Sigmoid colon (tissue), 7 donors: ENCODE measurements around the gene B3GALT6. TPM values are rescaled to one million over a fixed set of nuclear protein-coding genes. Genes with fewer than 3 reads are reported as not detected.

Experiments
- DNase-seq: peaks from one replicate; pipeline ENCODE4 v3.0.0-alpha.2; 2019
- H3K27ac ChIP-seq, 4 donors: fragments of 200-600 bp; sonication (generic); one replicate each; pipeline ENCODE4 v1.5.1; 2016 to 2019; ENCODE audit warnings: mild to moderate bottlenecking in 1 of 4
- H3K27me3 ChIP-seq, 3 donors: fragments of 200-600 bp; sonication (generic); one replicate each; pipeline ENCODE4 v1.5.1; 2019; ENCODE audit warnings: mild to moderate bottlenecking in 1 of 3
- H3K36me3 ChIP-seq, 4 donors: fragments of 200-600 bp; sonication (generic); one replicate each; pipeline ENCODE4 v1.5.1; 2016 to 2019
- H3K4me1 ChIP-seq, 4 donors: fragments of 200-600 bp; sonication (generic); one replicate each; pipeline ENCODE4 v1.5.1; 2017 to 2019
- H3K4me3 ChIP-seq, 4 donors: fragments of 200-600 bp; sonication (generic); one replicate each; pipeline ENCODE4 v1.5.1; 2017 to 2019; ENCODE audit warnings: mild to moderate bottlenecking in 2 of 4, moderate library complexity in 1 of 4
- H3K9me3 ChIP-seq, 4 donors: fragments of 200-600 bp in 3 of 4; sonication (generic) in 3 of 4; one replicate each; pipeline versions ENCODE4 v1.5.1 to v1.6.1; 2013 to 2019
- EP300 ChIP-seq, 4 donors: sonication (generic); formaldehyde crosslinking; IDR thresholded peaks; one replicate each; pipeline ENCODE4 v1.6.1; 2017; ENCODE audit warnings: antibody characterized with exemption in 4 of 4
- POLR2A ChIP-seq, 2 donors: fragments of 450-650 bp; IDR thresholded peaks; one replicate each; pipeline ENCODE4 v1.6.1; 2016; ENCODE audit warnings: antibody characterized with exemption in 2 of 2, mild to moderate bottlenecking in 2 of 2, moderate library complexity in 2 of 2
- POLR2AphosphoS5 ChIP-seq, 4 donors: sonication (generic); formaldehyde crosslinking; IDR thresholded peaks; one replicate each; pipeline ENCODE4 v1.6.1; 2017; ENCODE audit warnings: antibody characterized with exemption in 4 of 4
- WGBS, 2 donors: extraction: QIAGEN DNeasy Blood & Tissue Kit; methylation state at CpG; one replicate each; pipeline ENCODE4 v1.1.7; 2013; 5-methylcytosine and 5-hydroxymethylcytosine counted together
- intact Hi-C: fragments of 100-400 bp; cut with DNase I; formaldehyde crosslinking; loops from one replicate; pipeline ENCODE4 v1.15.1; 2023
- polyA plus RNA-seq, 3 donors: library from polyadenylated mRNA; stranded (reverse); fragments of 200-250 nt; gene quantifications; one replicate each; pipeline ENCODE4 v1.2.3, GENCODE V29; 2013
- total RNA-seq, 4 donors: library from RNA; depleted of rRNA; stranded (reverse); fragments of >200 nt; gene quantifications; one replicate each; pipeline ENCODE4 v1.1.0, GENCODE V29; 2016
- TF ChIP-seq, protein P1 (sequence below), 4 experiments: fragments of 450-650 bp in 3 of 4; fragments of 200-600 bp in 1 of 4; IDR thresholded peaks; one replicate each; pipeline ENCODE4 v1.5.1; 2016 to 2019; ENCODE audit warnings: antibody characterized with exemption in 4 of 4, mild to moderate bottlenecking in 3 of 4, moderate library complexity in 2 of 4
- donor health status: healthy with polysubstance abuse.
- donor health status: Bipolar disorder and iron deficiency.
- donor health status: healthy.

B3GALT6 gene
- total and polyA plus RNA-seq, 7 donors, result 1.8 to 12.5 (median 9.1) TPM

DNA sequence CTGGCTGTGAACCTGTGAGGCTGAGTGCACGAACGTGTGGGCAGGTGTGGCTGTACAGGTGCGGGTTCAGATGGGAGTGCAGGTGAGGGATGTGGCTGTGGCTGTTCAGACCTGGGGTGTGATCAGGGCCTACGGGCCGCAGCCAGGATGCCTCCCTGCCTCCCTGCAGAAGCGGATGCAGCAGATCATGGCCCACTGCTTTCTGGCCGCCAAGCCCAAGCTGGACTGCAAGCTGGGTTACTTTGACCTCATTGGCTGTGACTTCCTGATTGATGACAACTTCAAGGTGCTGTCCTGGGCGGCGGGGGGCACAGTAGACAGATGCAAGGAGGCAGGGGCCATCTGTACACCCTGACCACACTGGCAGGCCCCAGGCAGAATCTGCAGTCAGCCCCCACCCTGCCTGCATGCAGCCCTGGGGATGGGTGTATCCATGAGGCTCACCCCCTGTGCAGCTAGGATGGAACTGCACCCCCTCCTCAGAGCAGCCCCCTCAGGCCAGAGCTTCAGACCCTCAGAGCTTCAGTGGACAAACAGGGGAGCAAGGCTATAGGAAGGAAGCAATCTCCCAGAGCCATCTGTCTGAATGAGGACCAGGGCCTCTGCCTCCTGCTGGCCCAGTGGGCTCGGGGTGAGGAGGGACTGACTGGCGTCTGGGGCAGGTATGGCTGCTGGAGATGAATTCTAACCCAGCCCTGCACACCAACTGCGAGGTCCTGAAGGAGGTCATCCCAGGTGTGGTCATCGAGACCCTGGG is 35.4 kb upstream of the B3GALT6 start:
- DNase-seq, result no peak
- no peaks in the 10 kb centered on the region for H3K36me3 ChIP-seq
- peaks cover 0 to 6% (median 4%) of the 10 kb centered on the region in 4 donors for H3K9me3 ChIP-seq
- TF ChIP-seq POLR2AphosphoS5 (IDR thresholded peaks at IDR 0.05), result no peak
- TF ChIP-seq, protein P1, sequence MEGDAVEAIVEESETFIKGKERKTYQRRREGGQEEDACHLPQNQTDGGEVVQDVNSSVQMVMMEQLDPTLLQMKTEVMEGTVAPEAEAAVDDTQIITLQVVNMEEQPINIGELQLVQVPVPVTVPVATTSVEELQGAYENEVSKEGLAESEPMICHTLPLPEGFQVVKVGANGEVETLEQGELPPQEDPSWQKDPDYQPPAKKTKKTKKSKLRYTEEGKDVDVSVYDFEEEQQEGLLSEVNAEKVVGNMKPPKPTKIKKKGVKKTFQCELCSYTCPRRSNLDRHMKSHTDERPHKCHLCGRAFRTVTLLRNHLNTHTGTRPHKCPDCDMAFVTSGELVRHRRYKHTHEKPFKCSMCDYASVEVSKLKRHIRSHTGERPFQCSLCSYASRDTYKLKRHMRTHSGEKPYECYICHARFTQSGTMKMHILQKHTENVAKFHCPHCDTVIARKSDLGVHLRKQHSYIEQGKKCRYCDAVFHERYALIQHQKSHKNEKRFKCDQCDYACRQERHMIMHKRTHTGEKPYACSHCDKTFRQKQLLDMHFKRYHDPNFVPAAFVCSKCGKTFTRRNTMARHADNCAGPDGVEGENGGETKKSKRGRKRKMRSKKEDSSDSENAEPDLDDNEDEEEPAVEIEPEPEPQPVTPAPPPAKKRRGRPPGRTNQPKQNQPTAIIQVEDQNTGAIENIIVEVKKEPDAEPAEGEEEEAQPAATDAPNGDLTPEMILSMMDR (IDR thresholded peaks at IDR 0.05), result no peak
- no peak for TF ChIP-seq POLR2A (IDR thresholded peaks at IDR 0.05)
- H3K27ac ChIP-seq, result no peak overlapping the region
- WGBS, 2 donors, result 70 to 79% methylated on average over 13 of the region's 13 CpGs
- peaks cover 0 to 12% (median 5%) of the 10 kb centered on the region in 3 donors for H3K27me3 ChIP-seq
- H3K4me3 ChIP-seq, result no peak overlapping the region
- H3K4me1 ChIP-seq, result peaks cover 0 to 10% (median 10%) of the 10 kb centered on the region in 4 donors
- intact Hi-C loops, result no loop called here

DNA sequence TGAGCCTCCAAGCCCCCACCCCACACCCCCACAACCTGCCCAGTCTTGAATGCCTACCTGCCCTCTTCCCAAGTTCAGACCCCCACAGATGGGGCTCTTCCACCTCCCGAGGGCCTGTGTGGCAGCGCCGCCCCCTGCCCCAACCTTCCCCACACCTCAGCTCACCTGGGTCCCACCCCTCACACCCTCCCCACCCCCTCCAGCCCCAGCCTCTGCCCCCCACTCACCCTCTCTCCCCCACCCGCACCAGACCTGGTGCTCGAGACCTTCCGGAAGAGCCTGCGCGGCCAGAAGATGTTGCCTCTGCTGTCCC is 34.9 kb upstream of the B3GALT6 start:
- no peak for DNase-seq
- no peak overlapping the region for H3K27ac ChIP-seq

DNA sequence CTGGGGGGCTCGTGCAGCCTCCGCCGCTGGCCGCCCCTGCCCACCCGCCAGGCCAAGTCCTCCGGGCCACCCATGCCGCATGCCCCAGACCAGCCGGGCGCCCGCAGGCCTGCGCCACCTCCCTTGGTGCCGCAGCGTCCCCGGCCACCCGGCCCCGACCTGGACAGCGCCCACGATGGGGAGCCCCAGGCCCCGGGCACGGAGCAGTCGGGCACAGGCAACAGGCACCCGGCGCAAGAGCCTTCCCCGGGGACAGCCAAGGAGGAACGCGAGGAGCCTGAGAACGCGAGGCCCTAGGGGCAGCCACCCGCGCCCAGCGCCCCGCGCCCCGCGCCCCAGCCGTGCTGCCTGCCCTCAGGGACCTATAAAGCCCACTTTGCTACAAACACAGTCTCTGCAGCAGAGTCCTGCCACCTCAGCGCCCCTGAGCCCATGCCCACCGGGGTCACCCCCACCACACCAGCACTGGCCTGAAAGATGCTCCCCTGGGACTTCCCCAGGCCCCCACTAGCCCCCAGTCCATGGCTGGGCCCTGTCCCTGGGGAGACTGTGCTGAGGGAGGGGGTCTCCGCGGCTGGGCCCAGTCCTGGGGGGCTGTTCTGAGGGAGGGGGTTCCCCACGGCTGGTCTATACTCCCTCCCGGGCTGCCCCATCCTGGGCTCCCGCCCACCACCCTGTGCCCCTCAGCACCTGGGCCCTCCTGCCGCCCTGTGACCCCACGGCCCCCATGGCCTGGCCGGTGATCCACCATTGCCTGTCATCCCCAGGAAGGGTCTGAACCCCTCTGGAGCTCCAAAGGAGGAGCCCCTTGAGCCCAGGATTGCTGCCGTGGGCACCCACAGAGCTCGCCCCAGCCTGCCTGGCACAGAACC is 34.2 kb upstream of the B3GALT6 start:
- H3K4me3 ChIP-seq, result no peak overlapping the region
- TF ChIP-seq, protein P1 (IDR thresholded peaks at IDR 0.05), result no peak
- TF ChIP-seq POLR2AphosphoS5 (IDR thresholded peaks at IDR 0.05), result no peak
- TF ChIP-seq EP300 (IDR thresholded peaks at IDR 0.05), result no peak
- no peak for TF ChIP-seq POLR2A (IDR thresholded peaks at IDR 0.05)
- 92% methylated on average over 48 of the region's 48 CpGs for WGBS, 2 donors
- H3K27ac ChIP-seq, result no peak overlapping the region
- DNase-seq, result no peak
- intact Hi-C loops, result no loop called here
- H3K9me3 ChIP-seq, result peaks cover 0 to 6% (median 4%) of the 10 kb centered on the region in 4 donors
- H3K36me3 ChIP-seq, result no peaks in the 10 kb centered on the region
- peaks cover 0 to 10% (median 10%) of the 10 kb centered on the region in 4 donors for H3K4me1 ChIP-seq
- H3K27me3 ChIP-seq, result peaks cover 3 to 16% (median 5%) of the 10 kb centered on the region in 3 donors

More for the DNA sequence above, 34.9 kb upstream of the B3GALT6 start:
- 92 to 93% methylated on average over 8 of the region's 8 CpGs for WGBS, 2 donors
- H3K4me1 ChIP-seq, result peaks cover 0 to 10% (median 10%) of the 10 kb centered on the region in 4 donors
- intact Hi-C loops, result no loop called here
- TF ChIP-seq POLR2A (IDR thresholded peaks at IDR 0.05) (no peak), POLR2AphosphoS5 (IDR thresholded peaks at IDR 0.05) (no peak), EP300 (IDR thresholded peaks at IDR 0.05) (no peak)
- TF ChIP-seq, protein P1 (IDR thresholded peaks at IDR 0.05), result no peak
- H3K4me3 ChIP-seq, result no peak overlapping the region
- peaks cover 0 to 12% (median 5%) of the 10 kb centered on the region in 3 donors for H3K27me3 ChIP-seq
- peaks cover 0 to 6% (median 4%) of the 10 kb centered on the region in 4 donors for H3K9me3 ChIP-seq
- no peaks in the 10 kb centered on the region for H3K36me3 ChIP-seq

DNA sequence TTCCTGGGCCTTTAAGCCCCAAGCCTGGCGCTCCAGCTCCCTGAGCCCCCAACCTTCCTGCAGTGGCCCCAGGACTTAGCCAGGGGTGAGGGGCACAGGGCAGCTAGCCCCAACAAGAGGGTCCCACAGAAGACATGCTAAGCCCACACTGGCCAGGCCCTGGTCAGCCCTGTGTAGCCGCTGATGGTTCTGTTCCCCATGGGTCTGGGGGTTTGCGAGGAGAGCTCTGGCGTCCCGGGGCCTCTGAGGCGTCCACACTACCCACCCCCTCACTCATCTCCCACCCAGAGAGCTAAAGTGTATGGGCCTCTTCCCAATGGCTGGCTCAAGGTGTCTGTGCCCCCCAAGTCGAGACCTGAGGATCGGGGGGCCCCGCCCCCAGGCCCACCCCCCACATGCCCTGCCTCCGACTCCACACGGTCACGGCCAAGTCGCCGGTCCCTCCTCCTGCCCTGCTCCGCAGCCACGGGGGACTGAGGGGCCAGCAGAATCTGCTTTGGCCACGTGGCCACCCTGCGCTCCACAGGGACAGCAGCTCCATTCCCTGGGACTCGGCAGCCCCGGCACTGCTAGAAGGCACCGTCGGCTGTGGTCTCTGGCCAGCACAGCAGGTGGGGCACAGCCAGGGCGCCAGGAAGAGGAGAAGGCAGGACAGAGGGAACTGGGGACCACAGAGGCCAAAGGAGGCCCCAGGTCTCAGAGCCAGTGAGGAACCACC is 33.5 kb upstream of the B3GALT6 start:
- intact Hi-C loops, result no loop called here
- no peak for DNase-seq
- H3K27me3 ChIP-seq, result peaks cover 5 to 23% (median 8%) of the 10 kb centered on the region in 3 donors
- H3K4me3 ChIP-seq, result no peak overlapping the region
- peaks cover 0 to 10% (median 10%) of the 10 kb centered on the region in 4 donors for H3K4me1 ChIP-seq
- H3K27ac ChIP-seq, result no peak overlapping the region
- TF ChIP-seq, protein P1 (IDR thresholded peaks at IDR 0.05), result no peak
- TF ChIP-seq EP300 (IDR thresholded peaks at IDR 0.05) (no peak), POLR2AphosphoS5 (IDR thresholded peaks at IDR 0.05) (no peak), POLR2A (IDR thresholded peaks at IDR 0.05) (no peak)
- H3K36me3 ChIP-seq, result no peaks in the 10 kb centered on the region
- WGBS, 2 donors, result 74 to 83% methylated on average over 23 of the region's 23 CpGs
- peaks cover 0 to 6% (median 4%) of the 10 kb centered on the region in 4 donors for H3K9me3 ChIP-seq
